K562 (cell line): Measurements from ENCODE around the gene ARHGEF12. TPM values are rescaled to one million over a fixed set of nuclear protein-coding genes. Genes with fewer than 3 reads are reported as not detected.

ENCODE experiments used
- ATAC-seq: fragments of 200-7000 bp; cut with Tn5 transposase; 3 replicates; pipeline ENCODE4 v1.9.1; 2020; ENCODE audit warnings: moderate library complexity
- BruUV-seq: library from RNA; stranded (reverse); fragments of 400-500 nt; replicated peaks from 2 replicates; lab custom pipeline; 2021; lab: Mats Ljungman, UMichigan
- CTCF ChIA-PET: fragments of 300-600 bp; formaldehyde crosslinking; extraction: SDS; loops from one replicate; lab custom pipeline; 2021; ENCODE audit warnings: low intra/inter-chr PET ratio; lab: Yijun Ruan, JAX
- POLR2A ChIA-PET: fragments of 300-600, 350-650 bp; sonication (Branson Sonifier 250); formaldehyde crosslinking; extraction: SDS; loops from one replicate; lab custom pipeline; 2021; ENCODE audit warnings: antibody characterized with exemption, inconsistent platforms; lab: Yijun Ruan, JAX
- DNase-seq, 4 experiments: peaks; one replicate each; pipeline versions ENCODE4 v3.0.0 to v3.0.0-alpha.2; 2011 to 2018; ENCODE audit warnings: low spot score in 3 of 4, mixed read lengths in 3 of 4; ENCODE audit errors: extremely low read depth in 1 of 4
- FAIRE-seq: peaks from 2 replicates; lab custom pipeline; 2011; peaks lifted over from hg19 to GRCh38; lab: Jason Lieb, UNC
- H2AFZ ChIP-seq: 2 replicates; pipeline ENCODE4 v1.6.0; 2011; ENCODE audit warnings: low read depth, low read length, control low read depth, inconsistent platforms
- H3K27ac ChIP-seq: fragments of 200-600 bp; 3 replicates; pipeline ENCODE4 v1.8.0; 2011; ENCODE audit warnings: low read depth, mild to moderate bottlenecking, control low read depth, inconsistent platforms, low read length, moderate library complexity, mixed read lengths; ENCODE audit errors: extremely low read depth
- H3K27me3 ChIP-seq, 2 experiments: fragments of 300-600 bp in 1 of 2; 2 replicates in 1 of 2; 3 replicates in 1 of 2; pipeline versions ENCODE4 v1.6.0 to v1.8.0; 2011; ENCODE audit warnings: inconsistent platforms in 2 of 2, low read length in 2 of 2, mild to moderate bottlenecking in 1 of 2, mixed read lengths in 1 of 2, moderate library complexity in 1 of 2; ENCODE audit not compliant: control insufficient read depth in 2 of 2, insufficient read depth in 2 of 2
- H3K36me3 ChIP-seq: fragments of 300-600 bp; 3 replicates; pipeline ENCODE4 v1.8.0; 2011; ENCODE audit warnings: mild to moderate bottlenecking, low read length, inconsistent platforms; ENCODE audit not compliant: control insufficient read depth, insufficient read depth
- H3K4me1 ChIP-seq, 2 experiments: fragments of 200-600 bp in 1 of 2; replicated peaks in 1 of 2; 2 replicates in 1 of 2; 3 replicates in 1 of 2; pipeline versions ENCODE4 v1.5.1 to v1.8.0; 2011; ENCODE audit warnings: inconsistent platforms in 2 of 2, low read length in 2 of 2, mild to moderate bottlenecking in 1 of 2, mixed read lengths in 1 of 2, moderate library complexity in 1 of 2; ENCODE audit not compliant: control insufficient read depth in 2 of 2, insufficient read depth in 2 of 2
- H3K4me2 ChIP-seq: 2 replicates; pipeline ENCODE4 v1.6.1; 2011; ENCODE audit warnings: low read length, control low read depth, inconsistent platforms, mixed read lengths; ENCODE audit not compliant: insufficient read depth
- H3K4me3 ChIP-seq: fragments of 200-600 bp; sonication (generic), shearing (Covaris generic); 2 replicates; pipeline ENCODE4 v1.5.1; 2016; ENCODE audit warnings: control low read depth, inconsistent platforms
- H3K79me2 ChIP-seq: fragments of 200-600 bp; 3 replicates; pipeline ENCODE4 v1.8.0; 2011; ENCODE audit warnings: low read length, inconsistent platforms; ENCODE audit not compliant: control insufficient read depth, insufficient read depth
- H3K9ac ChIP-seq, 2 experiments: 2 replicates each; pipeline versions ENCODE4 v1.6.0 to v1.6.1; 2011; ENCODE audit warnings: low read depth in 2 of 2, low read length in 2 of 2, control low read depth in 1 of 2, inconsistent platforms in 1 of 2, mild to moderate bottlenecking in 1 of 2, mixed read lengths in 1 of 2; ENCODE audit not compliant: insufficient read depth in 1 of 2
- H3K9me1 ChIP-seq: one replicate; pipeline ENCODE4 v1.6.0; 2011; ENCODE audit warnings: inconsistent platforms, mild to moderate bottlenecking, low read length, moderate library complexity; ENCODE audit not compliant: control insufficient read depth, insufficient read depth
- H3K9me3 ChIP-seq: replicated peaks from 2 replicates; pipeline ENCODE4 v1.5.1; 2011; ENCODE audit warnings: low read depth, low read length, inconsistent platforms; ENCODE audit not compliant: control insufficient read depth, insufficient read depth
- H4K20me1 ChIP-seq: replicated peaks from 2 replicates; pipeline ENCODE4 v1.6.1; 2011; ENCODE audit warnings: low read length, inconsistent platforms, mixed read lengths; ENCODE audit not compliant: control insufficient read depth, insufficient read depth
- CHD1 ChIP-seq: fragments of 200-600 bp; sonication (generic); IDR thresholded peaks from one replicate; pipeline ENCODE4 v1.6.1; 2012; ENCODE audit warnings: mild to moderate bottlenecking, moderate library complexity, low read length, inconsistent platforms
- CREBBP ChIP-seq: IDR thresholded peaks from one replicate; pipeline ENCODE4 v1.6.1; 2012; ENCODE audit warnings: low read depth, mild to moderate bottlenecking, control low read depth, inconsistent platforms, low read length
- FOXJ2 ChIP-seq: fragments of 200-800 bp; sonication (Bioruptor generic); IDR thresholded peaks from 2 replicates; pipeline ENCODE4 v1.6.1; 2016; ENCODE audit warnings: missing genetic modification characterization, missing compliant biosample characterization
- FOXM1 ChIP-seq, 2 experiments: fragments of 450-650 bp in 1 of 2; sonication (generic) in 1 of 2; formaldehyde crosslinking in 1 of 2; IDR thresholded peaks; 2 replicates each; pipeline versions ENCODE4 v1.6.1 to v1.9.0; 2017 to 2022; ENCODE audit warnings: low read depth in 2 of 2, mild to moderate bottlenecking in 2 of 2, missing genetic modification reagents in 1 of 2, moderate library complexity in 1 of 2
- HIVEP1 ChIP-seq: fragments of 250-450 bp; sonication (Bioruptor Pico); IDR thresholded peaks from 2 replicates; pipeline ENCODE4 v1.4.0; 2020; ENCODE audit warnings: mild to moderate bottlenecking
- HMBOX1 ChIP-seq: sonication (generic); IDR thresholded peaks from 2 replicates; pipeline ENCODE4 v1.6.1; 2016
- PHTF2 ChIP-seq: fragments of 250-450 bp; sonication (Bioruptor Pico); IDR thresholded peaks from 2 replicates; pipeline ENCODE4 v1.5.0; 2021; ENCODE audit warnings: mild to moderate bottlenecking
- RBM15 ChIP-seq: fragments of 200-400 bp; formaldehyde crosslinking; IDR thresholded peaks from 2 replicates; pipeline ENCODE4 v1.6.1; 2018; ENCODE audit warnings: mild to moderate bottlenecking, low read length, moderate library complexity; ENCODE audit not compliant: insufficient read depth
- SREBF2 ChIP-seq: sonication (generic); formaldehyde crosslinking; IDR thresholded peaks from 2 replicates; pipeline ENCODE4 v1.4.0; 2020; ENCODE audit warnings: mild to moderate bottlenecking, missing genetic modification reagents
- TEAD4 ChIP-seq, 2 experiments: sonication (generic) in 1 of 2; formaldehyde crosslinking in 1 of 2; IDR thresholded peaks; 2 replicates each; pipeline versions ENCODE4 v1.6.1 to v1.8.0; 2012 to 2022; ENCODE audit warnings: borderline replicate concordance in 1 of 2, inconsistent platforms in 1 of 2, low read length in 1 of 2, mild to moderate bottlenecking in 1 of 2, missing genetic modification reagents in 1 of 2
- TOE1 ChIP-seq, 2 experiments: fragments of 450-650 bp in 1 of 2; sonication (generic) in 1 of 2; formaldehyde crosslinking in 1 of 2; IDR thresholded peaks; 2 replicates each; pipeline versions ENCODE4 v1.7.1 to v1.8.0; 2016 to 2022; ENCODE audit warnings: borderline replicate concordance in 2 of 2, mild to moderate bottlenecking in 2 of 2, antibody characterized with exemption in 1 of 2, inconsistent platforms in 1 of 2, low read depth in 1 of 2, missing genetic modification reagents in 1 of 2, moderate library complexity in 1 of 2
- U2AF2 ChIP-seq: fragments of 200-400 bp; formaldehyde crosslinking; optimal IDR thresholded peaks from 2 replicates; pipeline ENCODE3; 2017; ENCODE audit warnings: low read depth, mild to moderate bottlenecking, low read length
- ZBTB49 ChIP-seq: sonication (generic); formaldehyde crosslinking; IDR thresholded peaks from 2 replicates; pipeline ENCODE4 v1.8.0; 2022; ENCODE audit warnings: missing genetic modification reagents, mild to moderate bottlenecking, borderline replicate concordance
- ZC3H11A ChIP-seq: IDR thresholded peaks from 2 replicates; pipeline ENCODE4 v1.6.1; 2012; ENCODE audit warnings: low read depth, low read length, improper control_type of control experiment
- WGBS: fragments of 100-300 bp; shearing (Covaris generic); methylation state at CpG from one replicate; pipeline ENCODE4 v1.1.6; 2016; ENCODE audit warnings: low coverage, mixed read lengths; ENCODE audit not compliant: insufficient coverage; ENCODE audit errors: missing lambda C conversion rate; 5-methylcytosine and 5-hydroxymethylcytosine counted together
- in situ Hi-C: fragments of 300-500 bp; cut with MboI; formaldehyde crosslinking; loops from 4 replicates; pipeline ENCODE4 v1.15.0; 2018; ENCODE audit warnings: inconsistent platforms, mixed read lengths
- intact Hi-C: fragments of 100-400 bp; cut with micrococcal nuclease; formaldehyde crosslinking; loops from 2 replicates; pipeline ENCODE4 v1.14.2; 2022
- polyA plus RNA-seq, 8 experiments: library from polyadenylated mRNA; depleted of rRNA in 4 of 8; stranded (reverse) in 5 of 8; unstranded in 3 of 8; fragments of >200 nt; fragmentation: Nextera tagmentation in 2 of 8; fragmentation: Illumina TruSeq in 1 of 8; extraction: Ambion mirVana in 2 of 8; extraction: Trizol in 1 of 8; gene quantifications; 2 replicates each; pipeline versions ENCODE4 v1.2.1 to v1.2.3, GENCODE V29; 2011 to 2014; ENCODE audit warnings: inconsistent platforms in 1 of 8, missing spikeins in 1 of 8
- total RNA-seq, 7 experiments: library from RNA; depleted of rRNA in 6 of 7; stranded (reverse); fragments of >200 nt in 6 of 7; fragmentation: Illumina TruSeq in 2 of 7; extraction: Trizol in 2 of 7; gene quantifications; 2 replicates each; pipeline versions ENCODE4 v1.2.1 to v1.2.3, GENCODE V29; 2011 to 2021; ENCODE audit warnings: low replicate concordance in 1 of 7
- TF ChIP-seq, protein P1 (sequence below): fragments of 450-650 bp; IDR thresholded peaks from 2 replicates; pipeline ENCODE4 v1.6.1; 2016; ENCODE audit warnings: antibody characterized with exemption

The ARHGEF12 gene
- total and polyA plus RNA-seq, 9 of the 15 experiments (the other 6 are each of a cell fraction or from before 2014, with no cell fraction given): 3.5 to 51.7 (median 29.5) TPM

DNA sequence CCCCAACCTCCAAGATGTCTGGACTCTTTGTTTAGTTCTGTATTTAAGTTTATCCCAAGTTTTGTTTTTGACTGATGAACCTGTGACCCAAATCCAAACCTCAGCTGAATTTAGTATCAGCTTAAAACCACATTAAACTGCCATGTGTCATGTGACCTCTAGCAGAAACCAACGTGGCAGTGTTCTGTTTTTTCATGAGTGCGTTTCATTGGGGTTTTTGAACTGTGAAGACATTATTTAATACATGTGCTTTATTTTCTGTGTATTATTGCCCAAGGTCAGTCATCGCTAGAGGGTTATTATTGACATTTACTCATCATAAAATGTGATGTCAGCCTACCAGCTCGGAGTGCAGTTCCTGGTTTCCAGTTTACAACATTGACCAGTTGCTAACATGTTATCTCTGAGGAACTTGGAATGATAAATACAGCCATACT lies 9.3 kb upstream of the ARHGEF12 start (continued):
- TF ChIP-seq HMBOX1: peak; percentile 33; the same call in 1 of the 2 replicates
- TF ChIP-seq TOE1 (IDR thresholded peaks at IDR 0.05; ENCODE audit: borderline replicate concordance): peak; percentile 64; the same call in 1 of the 2 replicates
- no peak for TF ChIP-seq TOE1 (CRISPR knock-in tag; IDR thresholded peaks at IDR 0.05; ENCODE audit: borderline replicate concordance, low read depth)
- TF ChIP-seq FOXM1 (IDR thresholded peaks at IDR 0.05; ENCODE audit: low read depth): no peak
- TF ChIP-seq FOXM1 (CRISPR knock-in tag; IDR thresholded peaks at IDR 0.05; ENCODE audit: low read depth): no peak
- peak; percentile 73 for TF ChIP-seq FOXJ2 (tag)
- TF ChIP-seq, all 486 proteins: peak for 7

DNA sequence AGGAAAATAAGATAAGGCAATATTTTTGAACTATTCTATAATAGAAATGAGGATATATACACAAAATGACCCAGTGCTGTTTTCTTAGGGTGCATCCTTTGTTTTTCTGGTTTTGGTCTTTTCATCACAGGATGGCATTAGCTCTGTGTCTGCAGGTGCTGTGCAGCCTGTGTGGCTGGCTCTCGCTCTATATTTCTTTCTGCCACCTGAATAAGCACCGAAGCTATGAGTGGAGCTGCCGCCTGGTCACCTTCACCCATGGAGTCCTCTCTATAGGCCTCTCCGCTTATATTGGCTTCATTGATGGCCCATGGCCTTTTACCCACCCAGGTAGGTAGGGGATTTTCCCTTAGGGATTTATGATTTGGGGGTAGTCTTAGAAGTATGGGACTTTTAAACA lies 8.9 kb upstream of the ARHGEF12 start:
- Histone ChIP-seq H3K4me2 (no peak overlapping the region), H3K9ac (no peak overlapping the region), H2AFZ (no peak overlapping the region), H3K4me1 (peaks cover 9 to 19% of the 10 kb centered on the region in 2 experiments; a peak in 4 of 5 replicates), H3K9me1 (no peaks in the 10 kb centered on the region), H3K27ac (no peak overlapping the region), H3K27me3 (peaks cover 16 to 20% of the 10 kb centered on the region in 2 experiments; a peak in 4 of 5 replicates), H3K9me3 (no peaks in the 10 kb centered on the region), H4K20me1 (no peaks in the 10 kb centered on the region), H3K4me3 (no peak overlapping the region), H3K79me2 (no peaks in the 10 kb centered on the region), H3K36me3 (no peaks in the 10 kb centered on the region)
- 70% methylated on average over 4 of the region's 4 CpGs for WGBS
- BruUV-seq: no TSS peak
- ChIA-PET CTCF (no interaction called here), POLR2A (interaction anchor here (2.0 kb wide), 1 partner anchor 10 kb away, joined by 5 read pairs; no protein-coding TSS in a partner anchor)
- no peak for ATAC-seq
- FAIRE-seq: no peak
- intact Hi-C loops (no loop called here), in situ Hi-C loops (no loop called here)
- DNase-seq: no peak
- TF ChIP-seq U2AF2 (no peak), ZBTB49 (no peak), CREBBP (no peak), ZC3H11A (no peak), HIVEP1 (CRISPR knock-in tag) (no peak), PHTF2 (CRISPR knock-in tag) (no peak), CHD1 (no peak), TEAD4 (IDR thresholded peaks at IDR 0.05; ENCODE audit: low read length) (no peak), TEAD4 (CRISPR knock-in tag; IDR thresholded peaks at IDR 0.05; ENCODE audit: borderline replicate concordance) (no peak), RBM15 (no peak), SREBF2 (no peak)
- TF ChIP-seq, protein P1, sequence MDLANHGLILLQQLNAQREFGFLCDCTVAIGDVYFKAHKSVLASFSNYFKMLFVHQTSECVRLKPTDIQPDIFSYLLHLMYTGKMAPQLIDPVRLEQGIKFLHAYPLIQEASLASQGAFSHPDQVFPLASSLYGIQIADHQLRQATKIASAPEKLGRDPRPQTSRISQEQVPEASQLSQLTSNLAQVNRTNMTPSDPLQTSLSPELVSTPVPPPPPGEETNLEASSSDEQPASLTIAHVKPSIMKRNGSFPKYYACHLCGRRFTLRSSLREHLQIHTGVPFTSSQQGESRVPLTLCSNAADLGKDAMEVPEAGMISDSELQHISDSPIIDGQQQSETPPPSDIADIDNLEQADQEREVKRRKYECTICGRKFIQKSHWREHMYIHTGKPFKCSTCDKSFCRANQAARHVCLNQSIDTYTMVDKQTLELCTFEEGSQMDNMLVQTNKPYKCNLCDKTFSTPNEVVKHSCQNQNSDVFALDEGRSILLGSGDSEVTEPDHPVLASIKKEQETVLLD: no peak
